PC-3 (cell line): ENCODE measurements around the gene DCP1B.

ENCODE experiments used
- EZH2 ChIP-seq: fragments of 300-600 bp; sonication (generic); IDR thresholded peaks from one replicate; pipeline ENCODE4 v1.6.1; 2017; ENCODE audit warnings: antibody characterized with exemption, mild to moderate bottlenecking, low read length; ENCODE audit not compliant: unreplicated experiment
- TF ChIP-seq, protein P1 (sequence below): fragments of 300-600 bp; sonication (generic); conservative IDR thresholded peaks from 2 replicates; pipeline ENCODE4 v1.5.1; 2017; ENCODE audit warnings: antibody characterized with exemption, low read depth, mild to moderate bottlenecking, low read length

DNA sequence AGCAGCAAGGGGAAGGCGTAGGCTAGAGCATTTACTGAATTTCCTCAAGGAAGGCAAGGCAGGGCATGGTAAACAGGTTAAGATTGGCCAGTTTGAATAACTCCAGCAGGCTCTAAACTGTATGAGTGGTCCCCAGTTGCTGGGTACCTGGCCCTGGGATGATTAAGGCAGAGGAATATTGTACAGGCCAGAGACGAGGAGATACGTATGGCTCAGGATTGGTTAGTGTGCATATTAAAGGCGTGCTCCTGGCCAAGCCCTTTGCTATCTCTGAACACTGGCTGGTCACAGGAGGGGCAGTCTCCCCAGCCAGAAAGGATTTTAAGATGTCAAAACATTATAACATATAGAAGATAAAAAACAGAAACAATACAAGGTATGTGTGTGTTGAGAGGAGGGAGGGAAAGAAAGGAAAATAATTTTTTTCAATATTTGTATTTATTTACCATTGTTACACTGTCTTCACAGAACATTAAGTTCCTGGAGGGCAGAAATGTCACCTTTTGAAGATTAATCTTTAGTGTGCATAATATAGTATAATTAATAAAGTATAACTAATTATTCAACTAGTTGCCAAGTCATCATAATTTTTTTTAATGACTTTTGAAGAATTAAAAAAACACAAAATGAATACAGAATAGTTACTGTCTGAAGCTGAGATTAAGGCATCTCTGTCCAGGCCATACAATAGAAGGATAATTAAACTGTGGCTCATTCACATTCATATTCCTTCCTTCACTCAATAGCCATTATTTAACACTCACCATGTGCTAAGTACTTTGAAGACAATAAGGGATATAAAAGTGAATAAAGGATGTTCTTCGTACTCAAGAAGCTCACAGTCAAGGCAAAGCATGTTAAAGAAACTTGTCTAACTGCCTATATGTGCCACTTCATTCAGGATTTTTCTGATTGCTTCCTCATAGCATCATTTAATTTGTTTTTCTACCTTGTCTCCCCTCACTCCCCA is 41.9 kb downstream of the DCP1B start:
- TF ChIP-seq, protein P1, sequence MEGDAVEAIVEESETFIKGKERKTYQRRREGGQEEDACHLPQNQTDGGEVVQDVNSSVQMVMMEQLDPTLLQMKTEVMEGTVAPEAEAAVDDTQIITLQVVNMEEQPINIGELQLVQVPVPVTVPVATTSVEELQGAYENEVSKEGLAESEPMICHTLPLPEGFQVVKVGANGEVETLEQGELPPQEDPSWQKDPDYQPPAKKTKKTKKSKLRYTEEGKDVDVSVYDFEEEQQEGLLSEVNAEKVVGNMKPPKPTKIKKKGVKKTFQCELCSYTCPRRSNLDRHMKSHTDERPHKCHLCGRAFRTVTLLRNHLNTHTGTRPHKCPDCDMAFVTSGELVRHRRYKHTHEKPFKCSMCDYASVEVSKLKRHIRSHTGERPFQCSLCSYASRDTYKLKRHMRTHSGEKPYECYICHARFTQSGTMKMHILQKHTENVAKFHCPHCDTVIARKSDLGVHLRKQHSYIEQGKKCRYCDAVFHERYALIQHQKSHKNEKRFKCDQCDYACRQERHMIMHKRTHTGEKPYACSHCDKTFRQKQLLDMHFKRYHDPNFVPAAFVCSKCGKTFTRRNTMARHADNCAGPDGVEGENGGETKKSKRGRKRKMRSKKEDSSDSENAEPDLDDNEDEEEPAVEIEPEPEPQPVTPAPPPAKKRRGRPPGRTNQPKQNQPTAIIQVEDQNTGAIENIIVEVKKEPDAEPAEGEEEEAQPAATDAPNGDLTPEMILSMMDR: no peak
- TF ChIP-seq EZH2: no peak
